Smooth muscle cell of the brain vasculature (primary cell): Measurements from ENCODE around the gene PJA2.

ENCODE experiments used
- DNase-seq: peaks from one replicate; pipeline ENCODE4 v3.0.0-alpha.2; 2012; ENCODE audit warnings: low read depth, low spot score

PJA2 gene

DNA sequence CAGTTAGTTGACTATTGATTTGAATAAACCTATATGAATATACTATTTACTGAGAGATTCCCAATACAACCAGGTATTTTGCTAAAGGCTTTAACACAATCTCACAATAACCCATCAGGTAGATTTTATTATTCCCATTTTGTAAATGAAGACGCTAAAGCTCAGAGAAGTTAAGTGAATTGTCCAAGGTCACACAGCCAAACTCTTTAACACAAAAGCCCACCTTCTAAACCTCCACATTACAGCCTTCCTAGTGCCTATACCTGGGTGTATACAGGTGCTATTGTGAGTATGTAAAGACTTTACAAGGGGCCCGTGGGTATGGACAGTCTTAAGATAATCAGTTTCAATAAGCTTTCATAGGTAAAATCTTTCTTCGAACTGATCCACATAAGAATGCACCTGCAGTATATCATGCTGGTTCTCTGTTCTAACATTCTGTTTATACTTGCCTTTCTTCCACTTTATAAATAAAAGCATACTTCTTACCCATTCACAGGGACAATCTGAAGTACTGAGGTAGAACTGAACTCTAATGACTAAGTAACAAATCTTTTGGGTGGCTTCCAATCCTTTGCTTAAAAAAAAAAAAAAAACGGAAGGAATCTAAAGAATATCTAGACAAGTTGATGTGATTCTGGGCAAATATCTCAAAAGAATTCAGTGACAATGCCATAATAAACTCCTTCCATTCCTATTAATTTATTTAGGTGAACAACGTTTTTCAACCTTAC is 59.1 kb downstream of the PJA2 start:
- no peak for DNase-seq

DNA sequence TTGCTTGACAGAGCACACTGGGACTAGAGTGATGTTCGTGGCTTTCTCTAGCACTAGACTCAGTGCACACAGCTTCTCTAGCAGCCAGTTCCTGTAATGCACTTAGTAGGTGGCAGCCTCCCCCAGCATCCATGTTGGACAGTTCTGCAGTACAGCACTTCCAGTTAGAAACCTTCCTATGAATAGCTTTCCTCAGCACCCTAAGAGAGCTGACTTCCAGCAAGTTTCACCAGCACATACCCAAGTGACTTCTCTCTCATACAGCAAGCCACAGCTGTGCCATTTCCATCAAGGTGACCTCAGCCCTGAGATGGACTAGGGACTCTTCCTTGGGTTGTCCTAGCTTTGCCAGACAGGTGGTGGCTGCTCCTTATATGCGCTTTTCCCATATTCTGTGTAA is 60.4 kb downstream of the PJA2 start:
- no peak for DNase-seq

- DNase-seq, result no peak
These were observed 62.4 kb downstream of the PJA2 start for GRCh38 chr5:109347252-109347888.

GRCh38 chr5:109345699-109346098 is 64.1 kb downstream of the PJA2 start:
- no peak for DNase-seq

DNA sequence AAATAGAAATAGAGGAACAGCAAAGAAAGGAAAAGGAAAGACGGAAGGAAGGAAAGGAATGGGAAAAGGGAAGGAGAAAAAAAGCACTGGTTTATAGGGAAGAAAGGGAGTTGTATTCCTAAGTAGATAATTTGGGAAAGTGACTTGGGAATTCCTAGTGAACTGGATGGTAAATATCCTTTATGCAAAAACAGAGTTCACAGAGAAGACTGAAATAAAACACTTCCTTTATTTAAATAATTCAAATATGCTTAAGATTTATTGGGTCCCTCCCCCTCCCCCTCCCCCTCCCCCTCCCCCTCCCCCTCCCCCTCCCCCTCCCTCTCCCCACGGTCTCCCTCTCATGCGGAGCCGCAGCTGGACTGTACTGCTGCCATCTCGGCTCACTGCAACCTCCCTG is 69.4 kb downstream of the PJA2 start:
- DNase-seq, result no peak

DNA sequence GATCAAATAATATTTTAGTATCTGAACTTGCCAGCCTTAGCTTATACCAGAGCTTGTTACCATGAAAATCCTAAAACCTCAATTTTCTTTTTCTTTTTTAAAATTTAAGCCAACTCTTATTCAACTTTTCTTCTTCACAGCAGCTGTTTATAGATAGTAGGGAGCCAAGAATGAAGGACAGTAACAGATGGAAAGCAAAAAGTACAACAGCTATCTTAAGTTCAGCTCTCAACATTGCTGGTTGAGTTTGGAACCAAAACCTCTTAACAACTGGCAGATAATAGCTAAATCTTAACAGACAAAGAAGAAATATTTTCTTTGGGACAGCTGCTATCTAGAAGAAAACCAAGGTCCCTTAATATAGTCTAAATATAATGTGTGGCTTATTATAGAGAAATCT is 74.7 kb downstream of the PJA2 start:
- DNase-seq, result no peak

GRCh38 chr5:109334056-109334455 is 75.7 kb downstream of the PJA2 start:
- DNase-seq, result no peak

DNA sequence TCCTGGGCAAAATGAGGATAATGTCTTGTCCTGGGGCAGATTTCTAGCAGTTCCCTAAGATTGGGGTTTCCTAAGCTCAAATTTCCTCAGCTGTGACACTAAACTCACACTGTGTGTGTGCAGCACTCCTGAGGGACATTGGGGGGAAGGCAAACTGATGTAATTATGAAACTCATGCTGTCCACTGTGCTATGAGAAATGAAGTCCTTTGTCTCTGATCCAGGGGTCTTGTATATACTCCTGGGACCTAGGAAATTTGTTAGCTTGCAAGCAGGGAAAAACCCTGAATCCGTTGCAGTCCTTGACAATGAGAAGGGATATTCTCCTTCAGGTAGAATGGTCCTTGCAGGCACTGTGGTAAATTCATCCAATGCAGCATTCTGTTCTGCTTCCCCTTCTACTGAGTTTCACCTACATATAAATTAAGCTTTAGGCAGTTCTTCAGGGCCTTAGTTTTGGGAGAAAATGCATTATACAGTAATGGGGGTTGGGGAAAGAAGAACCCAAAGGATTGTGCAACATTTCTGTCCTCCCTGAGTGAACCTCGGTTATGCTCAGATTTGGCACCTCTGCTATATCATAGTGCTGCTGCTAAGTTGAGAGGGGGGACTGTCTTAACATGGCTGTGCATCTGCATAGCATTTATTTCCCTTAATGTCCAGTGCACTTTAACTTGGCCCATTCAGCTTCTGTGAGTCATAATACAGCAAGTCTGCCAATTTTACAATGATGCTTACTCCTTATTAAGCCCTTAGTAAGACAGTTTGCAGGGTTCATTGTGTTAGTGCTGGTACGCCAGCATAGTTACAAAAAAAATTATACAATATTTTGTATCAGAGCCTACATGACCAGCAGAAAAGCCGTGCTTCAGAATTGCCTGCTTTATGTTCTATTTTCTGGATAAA is 80.2 kb downstream of the PJA2 start:
- DNase-seq, result peak; percentile 3

GRCh38 chr5:109328626-109329025 is 81.1 kb downstream of the PJA2 start:
- DNase-seq, result no peak

- no peak for DNase-seq
These were observed 82.2 kb downstream of the PJA2 start for GRCh38 chr5:109327570-109327969.

GRCh38 chr5:109326919-109327318 is 82.9 kb downstream of the PJA2 start:
- no peak for DNase-seq

- no peak for DNase-seq
These were observed 84.3 kb downstream of the PJA2 start for GRCh38 chr5:109325456-109325855.

GRCh38 chr5:109324931-109325330 is 84.8 kb downstream of the PJA2 start:
- no peak for DNase-seq

GRCh38 chr5:109324351-109324750 is 85.4 kb downstream of the PJA2 start:
- DNase-seq, result no peak

DNA sequence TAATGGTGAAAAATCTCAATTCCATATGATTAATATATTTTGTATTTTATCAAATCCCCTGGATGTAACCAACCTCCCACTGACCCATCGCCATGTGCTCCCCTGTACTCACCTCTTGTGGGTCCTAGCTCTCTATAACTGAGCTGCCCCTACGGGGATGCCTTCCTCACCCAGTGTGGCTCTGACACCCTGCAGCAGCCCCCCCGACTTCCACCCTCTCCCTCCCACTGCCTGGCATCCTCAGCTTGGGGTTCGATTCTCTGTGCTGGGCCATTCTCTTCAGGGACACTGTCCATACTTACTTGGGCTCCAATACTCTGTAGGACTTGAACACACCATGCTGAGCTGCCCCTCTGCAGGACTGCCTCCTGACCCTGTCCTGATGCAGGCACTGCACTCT is 87.1 kb downstream of the PJA2 start:
- no peak for DNase-seq

DNA sequence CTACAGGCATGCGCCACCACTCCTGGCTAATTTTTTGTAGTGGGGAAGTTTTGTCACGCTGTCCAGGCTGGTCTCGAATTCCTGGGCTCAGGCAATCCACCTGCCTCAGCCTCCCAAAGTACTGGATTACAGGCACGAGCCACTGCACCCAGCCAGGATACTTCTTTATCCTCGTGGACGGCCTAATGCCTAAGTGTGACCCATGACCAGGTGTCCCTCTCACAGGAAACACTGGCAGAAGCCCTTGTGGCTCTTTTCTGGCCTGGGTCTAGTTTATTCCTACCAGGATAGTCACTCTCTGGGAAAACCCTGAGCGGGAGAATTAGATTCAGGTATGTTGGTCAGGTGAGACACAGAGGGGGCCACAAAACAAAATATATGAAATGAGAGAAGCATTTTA is 90.4 kb downstream of the PJA2 start:
- DNase-seq, result no peak

DNA sequence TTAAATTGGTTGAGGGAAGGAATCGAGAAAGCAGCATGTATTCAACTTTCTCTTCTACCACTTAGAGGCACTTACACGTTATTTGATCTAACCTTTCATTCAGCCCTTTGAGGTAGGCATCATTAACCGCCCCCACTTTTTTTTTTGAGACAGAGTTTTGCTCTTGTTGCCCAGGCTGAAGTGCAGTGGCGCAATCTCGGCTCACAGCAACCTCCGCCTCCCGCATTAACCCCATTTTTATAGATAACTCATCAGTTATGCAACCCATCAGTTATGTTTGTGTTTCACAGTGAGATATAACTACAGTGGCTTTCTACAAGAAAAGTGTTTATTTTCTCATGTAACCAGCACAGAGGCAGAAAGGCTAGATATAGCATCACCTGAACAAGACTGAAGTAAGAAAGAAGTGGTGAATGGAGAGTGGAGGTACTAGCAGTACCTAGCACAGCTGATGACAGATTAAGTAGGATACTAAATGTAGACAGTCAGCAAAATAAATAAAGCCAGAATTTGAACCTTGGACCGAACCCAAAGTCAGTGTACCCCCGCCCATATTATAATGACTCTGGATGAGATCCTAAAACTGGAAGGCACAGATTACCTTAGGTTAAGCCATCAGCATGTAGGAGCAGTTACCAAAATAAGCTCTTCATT is 91.2 kb downstream of the PJA2 start:
- DNase-seq, result no peak

DNA sequence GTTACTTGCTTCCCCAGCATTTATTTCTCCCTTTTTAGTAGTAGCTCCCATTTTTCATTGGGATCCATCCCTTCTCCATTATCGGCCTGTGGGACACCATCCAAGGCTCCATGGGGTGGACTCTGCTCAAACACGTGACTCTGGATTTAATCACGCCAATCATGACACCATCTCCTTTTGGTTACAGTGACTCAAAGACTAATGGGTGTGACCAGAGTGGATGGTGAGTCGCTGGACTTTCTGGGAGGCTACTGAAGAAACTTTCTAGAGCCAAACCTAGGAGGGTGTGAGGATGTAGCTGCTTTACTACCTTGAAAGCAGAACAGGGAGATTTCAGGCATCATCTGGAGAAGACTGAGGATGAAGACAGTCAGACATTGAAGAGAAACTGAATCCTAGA is 93.1 kb downstream of the PJA2 start:
- DNase-seq, result no peak

- no peak for DNase-seq
These were observed 94.5 kb downstream of the PJA2 start for GRCh38 chr5:109315245-109315644.

DNA sequence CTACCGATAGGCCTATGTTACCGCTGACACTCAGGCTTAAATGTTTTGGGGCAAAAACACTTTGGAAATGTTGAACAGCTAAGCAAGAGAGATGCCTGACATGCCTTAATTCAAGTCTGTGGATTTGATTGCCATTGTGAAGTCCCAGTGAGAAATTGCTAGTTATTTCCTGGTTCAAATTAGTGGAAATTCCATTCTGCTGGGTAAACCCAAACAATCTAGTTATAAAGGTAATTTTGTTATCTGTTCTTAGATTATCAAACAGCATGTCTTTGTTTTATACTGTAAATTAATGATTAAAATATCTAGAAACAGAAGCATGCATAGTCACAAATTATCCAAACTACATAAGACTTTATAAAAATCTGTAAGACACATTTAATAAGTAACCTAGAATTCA is 96.6 kb downstream of the PJA2 start:
- DNase-seq, result no peak

- DNase-seq, result no peak
These were observed 97.1 kb downstream of the PJA2 start for GRCh38 chr5:109312695-109313094.

- DNase-seq, result no peak
These were observed 99.5 kb downstream of the PJA2 start for GRCh38 chr5:109310315-109310714.
